H54 (cell line): ENCODE results near the gene ARHGEF28.

ENCODE experiments used
- DNase-seq: peaks from one replicate; pipeline ENCODE4 v3.0.0; 2011; ENCODE audit warnings: low spot score, mixed read lengths; ENCODE audit not compliant: insufficient read length
- FAIRE-seq: peaks from 3 replicates; lab custom pipeline; 2011; peaks lifted over from hg19 to GRCh38; lab: Jason Lieb, UNC
- POLR2A ChIP-seq: IDR thresholded peaks from 2 replicates; pipeline ENCODE4 v1.6.1; 2011; ENCODE audit warnings: low read depth, mild to moderate bottlenecking, low read length

The ARHGEF28 gene, protein sequence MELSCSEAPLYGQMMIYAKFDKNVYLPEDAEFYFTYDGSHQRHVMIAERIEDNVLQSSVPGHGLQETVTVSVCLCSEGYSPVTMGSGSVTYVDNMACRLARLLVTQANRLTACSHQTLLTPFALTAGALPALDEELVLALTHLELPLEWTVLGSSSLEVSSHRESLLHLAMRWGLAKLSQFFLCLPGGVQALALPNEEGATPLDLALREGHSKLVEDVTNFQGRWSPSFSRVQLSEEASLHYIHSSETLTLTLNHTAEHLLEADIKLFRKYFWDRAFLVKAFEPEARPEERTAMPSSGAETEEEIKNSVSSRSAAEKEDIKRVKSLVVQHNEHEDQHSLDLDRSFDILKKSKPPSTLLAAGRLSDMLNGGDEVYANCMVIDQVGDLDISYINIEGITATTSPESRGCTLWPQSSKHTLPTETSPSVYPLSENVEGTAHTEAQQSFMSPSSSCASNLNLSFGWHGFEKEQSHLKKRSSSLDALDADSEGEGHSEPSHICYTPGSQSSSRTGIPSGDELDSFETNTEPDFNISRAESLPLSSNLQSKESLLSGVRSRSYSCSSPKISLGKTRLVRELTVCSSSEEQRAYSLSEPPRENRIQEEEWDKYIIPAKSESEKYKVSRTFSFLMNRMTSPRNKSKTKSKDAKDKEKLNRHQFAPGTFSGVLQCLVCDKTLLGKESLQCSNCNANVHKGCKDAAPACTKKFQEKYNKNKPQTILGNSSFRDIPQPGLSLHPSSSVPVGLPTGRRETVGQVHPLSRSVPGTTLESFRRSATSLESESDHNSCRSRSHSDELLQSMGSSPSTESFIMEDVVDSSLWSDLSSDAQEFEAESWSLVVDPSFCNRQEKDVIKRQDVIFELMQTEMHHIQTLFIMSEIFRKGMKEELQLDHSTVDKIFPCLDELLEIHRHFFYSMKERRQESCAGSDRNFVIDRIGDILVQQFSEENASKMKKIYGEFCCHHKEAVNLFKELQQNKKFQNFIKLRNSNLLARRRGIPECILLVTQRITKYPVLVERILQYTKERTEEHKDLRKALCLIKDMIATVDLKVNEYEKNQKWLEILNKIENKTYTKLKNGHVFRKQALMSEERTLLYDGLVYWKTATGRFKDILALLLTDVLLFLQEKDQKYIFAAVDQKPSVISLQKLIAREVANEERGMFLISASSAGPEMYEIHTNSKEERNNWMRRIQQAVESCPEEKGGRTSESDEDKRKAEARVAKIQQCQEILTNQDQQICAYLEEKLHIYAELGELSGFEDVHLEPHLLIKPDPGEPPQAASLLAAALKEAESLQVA (N-terminal part only)

DNA sequence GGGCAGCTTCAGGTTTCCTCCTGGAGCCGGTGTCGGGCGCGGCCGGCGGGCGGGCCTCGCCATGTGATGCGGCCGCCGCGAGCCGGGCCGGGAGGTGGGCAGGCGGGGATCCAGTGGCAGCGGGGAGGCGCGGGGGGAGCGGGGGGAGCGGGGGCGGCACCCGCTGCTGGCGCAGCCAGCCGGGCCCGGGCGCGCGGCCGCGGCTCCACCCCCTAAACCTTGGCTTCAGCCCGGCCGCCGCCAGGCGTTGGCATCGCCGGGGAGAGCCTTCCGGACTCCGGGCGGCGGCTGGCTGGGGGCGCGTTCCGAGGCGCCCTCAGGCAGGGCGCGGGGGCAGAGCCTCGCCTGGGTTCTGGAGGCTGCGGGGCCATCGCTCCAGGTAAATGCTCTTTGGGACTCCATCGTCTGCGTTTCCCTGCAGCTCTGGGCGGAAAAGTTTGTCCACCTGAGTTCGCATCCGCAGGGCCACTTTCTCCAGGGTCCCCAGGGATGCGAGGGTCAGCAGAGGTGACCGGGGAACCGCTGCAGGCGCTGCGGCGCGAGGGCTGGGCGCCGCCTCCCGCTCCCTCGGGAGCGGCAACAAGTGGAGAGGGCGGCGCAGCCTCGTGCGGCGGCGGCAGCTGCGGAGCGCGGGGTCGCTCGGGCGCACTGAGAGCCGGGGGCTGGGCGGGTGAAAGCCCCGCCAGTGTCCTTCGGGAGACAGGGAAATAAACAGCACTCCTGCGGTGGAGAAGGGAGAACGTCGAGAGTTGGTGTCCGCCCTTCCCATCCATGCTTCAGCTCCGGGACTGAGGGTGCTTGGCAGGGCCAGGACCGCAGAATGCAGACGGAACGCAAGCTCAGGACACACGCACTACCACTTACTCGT is at the start of gene ARHGEF28:
Gene ARHGEF28 (plus strand): TSS at position 253 of the 868 bp plus-strand sequence. CDS start 58,656 bp downstream, outside the sequence.
- DNase-seq: peak; percentile 72
- peak; percentile 45 for TF ChIP-seq POLR2A
- no peak for FAIRE-seq

DNA sequence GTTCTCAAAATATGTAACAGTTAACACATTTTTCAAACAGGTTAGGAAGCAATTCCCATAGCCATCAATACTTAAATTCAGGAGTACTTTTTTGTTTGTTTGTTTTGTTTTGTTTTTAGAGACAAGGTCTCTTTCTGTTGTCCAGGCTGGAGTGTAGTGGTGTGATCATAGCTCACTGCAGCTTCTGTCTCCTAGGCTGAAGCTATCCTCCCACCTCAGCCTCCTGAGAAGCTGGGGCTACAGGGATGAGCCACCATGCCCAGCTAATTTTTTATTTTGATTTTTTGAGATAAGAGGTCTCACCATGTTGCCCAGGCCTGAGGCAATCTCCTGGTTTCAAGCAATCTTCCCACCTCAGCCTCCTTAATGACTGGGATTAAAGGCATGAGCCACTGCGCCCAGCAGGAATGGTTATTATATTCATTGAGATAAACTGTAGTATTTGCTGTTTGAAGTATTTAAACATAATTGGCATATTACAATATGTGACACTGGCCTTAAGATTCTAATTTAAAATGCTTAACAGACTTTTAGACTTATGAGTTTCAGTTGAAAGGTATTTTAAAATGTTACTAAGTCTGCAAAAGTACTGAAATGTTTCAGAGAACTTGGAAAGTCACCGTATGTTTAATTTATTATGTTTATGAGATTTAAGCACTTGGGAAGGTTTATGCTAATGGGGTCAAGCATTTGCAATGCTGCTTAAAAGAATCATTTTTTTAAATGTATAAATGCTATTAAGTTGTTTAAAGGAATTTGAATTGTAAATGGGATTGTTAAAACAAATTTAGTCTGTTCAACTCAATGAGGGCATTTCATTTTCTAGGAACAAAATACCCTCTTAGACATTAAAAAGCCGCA is 43.5 kb upstream of the ARHGEF28 start:
- DNase-seq (no peak), FAIRE-seq (no peak)
- no peak for TF ChIP-seq POLR2A

DNA sequence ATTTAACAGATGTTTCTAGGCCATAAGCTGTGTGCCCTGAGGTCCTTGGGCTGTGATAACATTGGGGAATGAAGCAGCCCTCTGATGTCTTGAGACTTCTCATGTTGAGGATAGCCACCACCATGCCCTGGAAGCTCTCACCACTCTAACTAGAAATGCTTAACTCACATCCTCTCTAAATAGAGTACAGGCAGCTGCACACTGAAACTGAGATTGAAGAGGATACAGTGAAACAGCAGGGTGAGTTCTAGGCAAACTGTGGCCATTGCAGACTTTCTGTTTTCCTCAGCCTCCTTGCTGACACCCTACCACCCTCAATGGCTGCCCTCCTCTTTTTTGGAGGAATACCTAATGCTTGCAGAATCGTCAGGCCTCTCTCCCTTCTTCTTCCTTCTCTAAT is 38.1 kb upstream of the ARHGEF28 start:
- no peak for TF ChIP-seq POLR2A
- DNase-seq: no peak
- FAIRE-seq: no peak

DNA sequence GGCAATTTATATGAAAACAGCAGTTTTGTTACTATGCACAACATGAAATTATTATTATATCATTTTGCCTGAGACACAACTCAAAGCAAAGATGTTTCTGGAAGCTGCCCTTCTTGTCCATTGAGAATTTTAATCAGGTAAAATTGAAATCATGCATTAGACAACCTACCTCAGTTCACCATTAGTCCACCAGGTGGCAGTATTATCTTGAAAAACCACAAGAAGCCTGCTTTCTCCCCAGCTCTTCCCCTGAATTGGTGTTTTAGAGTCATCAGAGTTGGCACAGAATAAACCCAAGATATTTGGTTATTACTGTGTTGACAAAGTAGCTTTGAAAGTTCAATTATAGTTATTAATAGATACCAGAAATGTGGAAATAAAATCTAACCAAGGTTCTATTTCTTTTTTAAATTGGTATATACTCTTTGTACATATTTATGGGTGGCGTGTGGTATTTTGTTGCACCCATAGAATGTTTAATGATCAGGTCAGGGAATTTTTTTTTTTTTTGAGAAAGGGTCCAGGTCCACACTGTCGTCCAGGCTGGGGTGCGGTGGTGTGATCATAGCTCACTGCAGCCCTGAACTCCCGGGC is 34.8 kb upstream of the ARHGEF28 start:
- FAIRE-seq (peak; percentile 73), DNase-seq (peak; percentile 20)
- no peak for TF ChIP-seq POLR2A

DNA sequence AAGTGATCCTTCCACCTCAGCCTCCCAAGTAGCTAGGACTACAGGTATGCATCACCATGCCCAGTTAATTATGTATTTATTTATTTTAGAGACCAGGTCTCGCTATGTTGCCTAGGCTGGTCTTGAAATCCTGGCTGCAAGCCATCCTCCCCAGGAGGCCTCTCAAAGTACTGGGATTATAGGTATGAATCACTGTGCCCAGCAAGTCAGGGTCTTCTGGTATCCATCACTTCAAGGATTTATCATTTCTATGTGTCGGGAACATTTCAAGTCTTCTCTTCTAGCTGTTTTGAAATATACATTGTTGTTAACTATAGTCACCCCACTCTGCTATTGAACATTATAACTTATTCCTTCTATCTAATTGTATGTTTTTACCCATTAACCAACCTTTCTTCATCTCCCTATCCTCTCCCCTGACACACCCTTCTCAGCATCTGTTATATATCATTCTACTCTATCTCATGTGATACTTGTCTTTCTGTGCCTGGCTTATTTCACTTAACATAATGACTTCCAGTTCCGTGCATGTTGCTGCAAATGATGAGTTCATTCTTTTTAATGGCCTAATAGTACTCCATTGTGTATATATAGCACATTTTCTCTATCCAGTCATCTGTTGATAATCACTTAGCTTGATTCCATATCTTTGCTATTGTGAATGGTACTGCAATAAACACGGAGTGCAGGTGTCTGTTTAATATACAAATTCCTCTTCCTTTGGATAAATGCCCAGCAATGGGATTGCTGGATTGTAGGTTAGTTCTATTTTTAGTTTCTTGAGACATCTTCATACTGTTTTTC is 34.1 kb upstream of the ARHGEF28 start:
- DNase-seq (no peak), FAIRE-seq (peak; percentile 91)
- TF ChIP-seq POLR2A: no peak

DNA sequence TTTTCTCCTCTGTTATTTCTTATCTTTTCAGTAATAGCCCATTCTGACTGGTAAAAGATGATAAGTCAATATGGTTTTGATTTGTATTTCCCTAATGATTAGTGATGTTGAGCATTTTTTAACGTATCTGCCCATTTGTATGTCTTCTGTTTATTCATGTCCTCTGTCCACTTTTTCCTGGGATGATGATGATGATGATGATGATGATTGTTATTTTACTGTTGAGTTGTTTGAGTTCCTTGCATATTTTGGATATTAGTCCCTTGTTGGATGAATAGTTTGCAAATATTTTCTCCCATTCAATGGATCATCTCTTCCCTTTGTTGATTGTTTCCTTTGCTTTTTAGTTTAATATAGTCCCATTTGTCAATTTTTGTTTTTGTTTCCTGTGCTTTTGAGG is 33.4 kb upstream of the ARHGEF28 start:
- no peak for DNase-seq
- peak; percentile 84 for FAIRE-seq
- TF ChIP-seq POLR2A: no peak

DNA sequence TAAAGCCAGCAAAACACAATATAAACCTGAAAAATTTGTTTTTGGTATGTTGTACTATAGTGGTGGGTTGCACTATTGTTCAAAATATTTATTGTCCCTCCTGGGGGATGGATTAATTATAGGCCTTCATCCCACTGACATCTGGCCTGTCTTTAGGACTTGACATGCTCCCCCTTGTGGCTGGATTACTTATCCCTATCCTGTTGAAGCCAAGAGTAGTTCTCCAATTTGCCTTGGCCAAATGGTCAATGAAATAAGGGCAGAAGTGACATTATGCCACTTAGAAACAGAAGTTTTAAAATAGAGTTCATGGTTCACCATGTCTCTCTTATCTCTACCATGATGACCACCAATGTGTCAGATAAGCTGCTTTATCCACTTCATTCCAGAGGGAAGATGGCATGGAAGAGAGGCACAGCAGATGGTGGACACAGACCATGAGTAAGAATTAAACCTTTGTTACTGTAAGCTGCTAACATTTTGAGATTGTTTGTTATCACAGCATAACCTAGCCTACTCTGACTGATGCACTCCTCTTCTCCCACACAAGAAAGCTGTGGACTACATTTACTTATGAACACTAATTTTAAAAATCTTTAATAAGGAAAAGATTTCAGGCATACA is 29.2 kb upstream of the ARHGEF28 start:
- peak; percentile 95 for FAIRE-seq
- TF ChIP-seq POLR2A: no peak

DNA sequence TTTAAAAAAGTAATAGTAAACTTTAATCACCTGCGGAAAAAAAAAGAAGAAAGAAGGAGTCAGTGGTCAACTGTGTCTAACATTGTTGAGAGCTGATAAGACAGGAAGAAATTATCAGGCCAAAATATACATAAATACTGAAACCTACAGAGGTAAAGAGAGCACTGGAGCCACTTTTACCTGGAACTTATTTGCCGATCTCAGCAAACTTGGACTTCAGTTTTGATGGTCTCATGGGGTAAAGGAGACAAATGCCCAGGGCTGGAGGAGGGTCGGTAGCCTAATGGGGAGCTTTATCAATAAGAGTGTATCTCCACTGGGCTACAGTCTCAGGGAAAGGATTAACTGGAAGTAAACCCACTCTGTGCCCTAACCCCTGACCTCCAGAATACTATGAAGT is 26.6 kb upstream of the ARHGEF28 start:
- FAIRE-seq: no peak

More for the DNA sequence above, 29.2 kb upstream of the ARHGEF28 start:
- no peak for DNase-seq

DNA sequence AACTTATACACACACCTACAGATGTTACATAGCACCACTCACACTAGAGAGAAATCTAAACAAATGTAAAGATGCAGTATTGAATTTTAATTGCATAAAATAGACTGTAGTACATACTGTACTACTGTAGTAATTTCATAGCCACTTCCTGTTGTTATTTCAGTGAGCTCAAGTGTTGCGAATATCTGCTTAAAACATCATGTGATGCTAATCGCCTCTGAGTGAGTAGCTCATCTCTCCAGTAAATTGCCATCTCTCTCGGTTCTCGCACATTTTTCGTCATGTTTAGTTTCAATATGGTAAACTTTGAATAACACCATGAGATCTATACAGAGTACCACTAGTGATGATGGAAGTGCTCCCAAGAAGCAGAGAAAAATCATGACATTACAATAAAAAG is 22.0 kb upstream of the ARHGEF28 start:
- DNase-seq (no peak), FAIRE-seq (no peak)
- no peak for TF ChIP-seq POLR2A

More for the DNA sequence above, 26.6 kb upstream of the ARHGEF28 start:
- no peak for DNase-seq
- TF ChIP-seq POLR2A: no peak
